DMS 273 (cell line): ENCODE measurements around the gene CNPY2.
"Not testable (repeated sequence)": the region's sequence is repeated elsewhere in the genome, so short reads cannot be mapped to it uniquely, and the experiment has no call there.

Source experiments
- DNase-seq: peaks from one replicate; lab custom pipeline; 2025; ENCODE audit not compliant: unreplicated experiment; lab: John Stamatoyannopoulos, UW

The CNPY2 gene

GRCh38 chr12:56333679-56334489 lies 18.1 kb upstream of the CNPY2 start, which contains the start of gene PAN2:
PAN2 (minus strand) TSS chr12:56334000; CDS start chr12:56333094, 906 bp downstream.
- peak; percentile 97 for DNase-seq

- no peak for DNase-seq
These were observed 17.4 kb upstream of the CNPY2 start for GRCh38 chr12:56333197-56333678.

- DNase-seq = no peak
These were observed 16.9 kb upstream of the CNPY2 start for GRCh38 chr12:56332512-56333196.

- DNase-seq = no peak
These were observed 15.2 kb upstream of the CNPY2 start for GRCh38 chr12:56330936-56331490.

- no peak for DNase-seq
These were observed 10.7 kb upstream of the CNPY2 start for GRCh38 chr12:56326533-56326932.

GRCh38 chr12:56326126-56326525 lies 10.3 kb upstream of the CNPY2 start:
- no peak for DNase-seq

- no peak for DNase-seq
These were observed 8.4 kb upstream of the CNPY2 start for GRCh38 chr12:56324206-56324605.

GRCh38 chr12:56321610-56322009 lies 5.8 kb upstream of the CNPY2 start:
- not testable (repeated sequence) for DNase-seq

GRCh38 chr12:56321027-56321426 lies 5.2 kb upstream of the CNPY2 start:
- DNase-seq = no peak

- DNase-seq = no peak
These were observed 1.9 kb upstream of the CNPY2 start for GRCh38 chr12:56317675-56318074.

GRCh38 chr12:56315249-56315621 lies 553 bp downstream of the CNPY2 start:
- DNase-seq = no peak

- DNase-seq = no peak
These were observed 4.8 kb downstream of the CNPY2 start for GRCh38 chr12:56311003-56311402.

GRCh38 chr12:56308714-56309113 lies 7.1 kb downstream of the CNPY2 start:
- no peak for DNase-seq

- no peak for DNase-seq
These were observed 8.4 kb downstream of the CNPY2 start for GRCh38 chr12:56307221-56307965.

GRCh38 chr12:56304872-56305590 lies 10.8 kb downstream of the CNPY2 start:
- no peak for DNase-seq

GRCh38 chr12:56304276-56304675 lies 11.5 kb downstream of the CNPY2 start:
- no peak for DNase-seq

- no peak for DNase-seq
These were observed 14.9 kb downstream of the CNPY2 start for GRCh38 chr12:56300644-56301464.

- peak; percentile 98 for DNase-seq
These were observed 15.7 kb downstream of the CNPY2 start, which contains the start of gene CS for GRCh38 chr12:56299853-56300643. CS (minus strand) TSS chr12:56300330; CDS start chr12:56300201, 129 bp downstream.
